IMR-90 (cell line): ENCODE data around the gene DDX10. TPM values are rescaled to one million over a fixed set of nuclear protein-coding genes. Genes with fewer than 3 reads are reported as not detected.

Source experiments
- ATAC-seq: fragments of 200-7000 bp; cut with Tn5 transposase; 2 replicates; pipeline ENCODE4 v1.9.1; 2020; ENCODE audit warnings: low read depth, mild to moderate bottlenecking, moderate library complexity
- BruUV-seq: library from RNA; stranded (reverse); fragments of 400-500 nt; replicated peaks from 2 replicates; lab custom pipeline; 2021; lab: Mats Ljungman, UMichigan
- CTCF ChIA-PET: fragments of 300-600 bp; formaldehyde crosslinking; extraction: SDS; loops from one replicate; lab custom pipeline; 2021; ENCODE audit warnings: antibody characterized with exemption; lab: Yijun Ruan, JAX
- POLR2A ChIA-PET: fragments of 300-600 bp; sonication (Branson Sonifier 250); formaldehyde crosslinking; loops from one replicate; lab custom pipeline; 2022; ENCODE audit warnings: antibody characterized with exemption; ENCODE audit not compliant: unreplicated experiment; lab: Charles Lee
- DNase-seq: peaks from one replicate; pipeline ENCODE4 v3.0.0; 2013
- H2AFZ ChIP-seq: replicated peaks from 2 replicates; pipeline ENCODE3; 2013; ENCODE audit warnings: low read length, mild to moderate bottlenecking; ENCODE audit not compliant: poor library complexity
- H2AK5ac ChIP-seq: 2 replicates; pipeline ENCODE4 v1.6.1; 2013; ENCODE audit warnings: low read depth, low read length, inconsistent platforms
- H2AK9ac ChIP-seq: replicated peaks from 2 replicates; pipeline ENCODE3; 2013; ENCODE audit warnings: mild to moderate bottlenecking, low read depth, low read length, moderate library complexity; ENCODE audit not compliant: poor library complexity
- H2BK120ac ChIP-seq: 2 replicates; pipeline ENCODE4 v1.6.1; 2013; ENCODE audit warnings: low read depth, low read length, inconsistent platforms
- H2BK15ac ChIP-seq: 3 replicates; pipeline ENCODE4 v1.6.1; 2013; ENCODE audit warnings: low read depth, low read length, inconsistent platforms
- H2BK20ac ChIP-seq: 2 replicates; pipeline ENCODE4 v1.6.1; 2013; ENCODE audit warnings: low read depth, mild to moderate bottlenecking, inconsistent platforms, low read length, moderate library complexity
- H2BK5ac ChIP-seq: 2 replicates; pipeline ENCODE4 v1.6.1; 2013; ENCODE audit warnings: mild to moderate bottlenecking, low read depth, low read length, inconsistent platforms; ENCODE audit not compliant: poor library complexity, severe bottlenecking
- H3K14ac ChIP-seq: replicated peaks from 2 replicates; pipeline ENCODE4 v1.6.1; 2013; ENCODE audit warnings: low read depth, low read length, inconsistent platforms
- H3K18ac ChIP-seq: 2 replicates; pipeline ENCODE4 v1.6.1; 2013; ENCODE audit warnings: low read depth, low read length, control low read depth
- H3K23ac ChIP-seq: 2 replicates; pipeline ENCODE4 v1.6.1; 2013; ENCODE audit warnings: low read depth, low read length, inconsistent platforms
- H3K27ac ChIP-seq: 2 replicates; pipeline ENCODE4 v1.5.1; 2013; ENCODE audit warnings: mild to moderate bottlenecking, control low read depth, low read length; ENCODE audit not compliant: insufficient read depth
- H3K27me3 ChIP-seq: 2 replicates; pipeline ENCODE4 v1.6.1; 2013; ENCODE audit warnings: low read length; ENCODE audit not compliant: control insufficient read depth, insufficient read depth
- H3K36me3 ChIP-seq: 2 replicates; pipeline ENCODE4 v1.6.1; 2013; ENCODE audit warnings: low read length, mixed read lengths; ENCODE audit not compliant: control insufficient read depth, insufficient read depth
- H3K4ac ChIP-seq: 2 replicates; pipeline ENCODE4 v1.6.1; 2013; ENCODE audit warnings: low read depth, low read length, inconsistent platforms
- H3K4me1 ChIP-seq: 2 replicates; pipeline ENCODE4 v1.6.1; 2013; ENCODE audit warnings: low read length, mixed read lengths; ENCODE audit not compliant: control insufficient read depth, insufficient read depth
- H3K4me2 ChIP-seq: 2 replicates; pipeline ENCODE4 v1.6.1; 2013; ENCODE audit warnings: low read depth, mild to moderate bottlenecking, control low read depth, low read length, moderate library complexity
- H3K4me3 ChIP-seq: 2 replicates; pipeline ENCODE4 v1.5.1; 2013; ENCODE audit warnings: low read depth, mild to moderate bottlenecking, control low read depth, low read length, moderate library complexity; ENCODE audit not compliant: insufficient read depth
- H3K56ac ChIP-seq: 2 replicates; pipeline ENCODE4 v1.6.1; 2013; ENCODE audit warnings: low read length, inconsistent platforms; ENCODE audit not compliant: insufficient read depth; ENCODE audit errors: extremely low read depth
- H3K79me1 ChIP-seq, 2 experiments: 2 replicates each; pipeline ENCODE4 v1.6.1; 2013; ENCODE audit warnings: low read length in 2 of 2, inconsistent platforms in 1 of 2, low read depth in 1 of 2
- H3K9ac ChIP-seq: 2 replicates; pipeline ENCODE4 v1.6.1; 2013; ENCODE audit warnings: low read depth, low read length, control low read depth
- H3K9me1 ChIP-seq: 2 replicates; pipeline ENCODE4 v1.6.1; 2013; ENCODE audit warnings: low read length, inconsistent platforms; ENCODE audit not compliant: insufficient read depth
- H3K9me3 ChIP-seq: 2 replicates; pipeline ENCODE4 v1.6.1; 2013; ENCODE audit warnings: low read length; ENCODE audit not compliant: control insufficient read depth, insufficient read depth
- H4K20me1 ChIP-seq: 2 replicates; pipeline ENCODE4 v1.6.1; 2013; ENCODE audit warnings: low read length, inconsistent platforms; ENCODE audit not compliant: insufficient read depth
- H4K5ac ChIP-seq: 2 replicates; pipeline ENCODE4 v1.6.1; 2013; ENCODE audit warnings: mild to moderate bottlenecking, low read depth, low read length, control low read depth
- H4K8ac ChIP-seq, 2 experiments: 2 replicates each; pipeline ENCODE4 v1.6.1; 2013; ENCODE audit warnings: low read depth in 2 of 2, low read length in 2 of 2, control low read depth in 1 of 2, inconsistent platforms in 1 of 2
- H4K91ac ChIP-seq: 2 replicates; pipeline ENCODE4 v1.6.1; 2013; ENCODE audit warnings: low read depth, low read length, inconsistent platforms; ENCODE audit not compliant: insufficient read depth
- CEBPB ChIP-seq: IDR thresholded peaks from 2 replicates; pipeline ENCODE4 v1.6.1; 2012; ENCODE audit warnings: low read depth, low read length, improper control_type of control experiment
- WGBS, 2 experiments: methylation state at CpG; one replicate each; pipeline versions ENCODE4 v1.1.5 to v1.1.7; 2013; ENCODE audit warnings: missing lambda C conversion rate in 2 of 2; ENCODE audit not compliant: insufficient read length in 1 of 2; ENCODE audit errors: extremely low coverage in 2 of 2; 5-methylcytosine and 5-hydroxymethylcytosine counted together
- dilution Hi-C: fragments of 300-500 bp; cut with HindIII; formaldehyde crosslinking; loops from one replicate; pipeline ENCODE4 v1.14.3; 2018; ENCODE audit warnings: low sequenced_read_pairs; ENCODE audit not compliant: unreplicated experiment
- in situ Hi-C: fragments of 300-500 bp; cut with MboI; formaldehyde crosslinking; loops from 3 replicates; pipeline ENCODE4 v1.14.3; 2019; ENCODE audit warnings: low sequenced_read_pairs, inconsistent platforms, mixed read lengths
- intact Hi-C: fragments of 100-400 bp; cut with micrococcal nuclease; formaldehyde crosslinking; loops from 2 replicates; pipeline ENCODE4 v1.10.0; 2022
- polyA plus RNA-seq, 3 experiments: library from polyadenylated mRNA; depleted of rRNA; stranded (reverse); fragments of >200 nt; gene quantifications; 2 replicates each; pipeline ENCODE4 v1.2.3, GENCODE V29; 2012; ENCODE audit warnings: low replicate concordance in 1 of 3
- total RNA-seq: library from RNA; depleted of rRNA; stranded (reverse); fragments of >200 nt; gene quantifications from 2 replicates; pipeline ENCODE4 v1.2.3, GENCODE V29; 2012

DDX10 gene
- total and polyA plus RNA-seq, 2 of the 4 experiments (the other 2 are of a cell fraction): 20.0 to 31.9 TPM

DNA sequence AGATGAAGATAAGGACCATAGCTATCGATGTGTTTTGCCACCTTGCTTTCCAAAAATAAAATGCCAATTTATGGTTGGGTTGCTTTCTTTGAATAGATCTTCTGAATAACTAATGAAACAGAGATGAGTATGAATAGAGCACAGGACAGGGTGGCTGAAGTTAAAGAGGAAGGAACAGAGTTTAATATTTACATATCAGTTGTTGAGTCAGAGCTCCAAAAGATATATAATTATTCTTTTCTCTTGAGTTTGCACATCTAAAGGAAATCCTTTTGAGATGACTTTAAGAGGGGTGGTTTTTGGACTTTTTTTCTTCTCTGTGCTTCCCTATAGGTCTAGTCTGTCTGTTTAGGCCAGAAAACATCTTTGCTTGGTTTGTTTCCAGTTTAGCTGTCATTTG lies 115.2 kb downstream of the DDX10 start:
- H4K20me1 ChIP-seq: no peaks in the 10 kb centered on the region
- H4K8ac ChIP-seq: no peak overlapping the region
- no peak overlapping the region for H3K14ac ChIP-seq
- ATAC-seq (peak; percentile 94), DNase-seq (peak; percentile 71)
- H3K4ac ChIP-seq: peak overlapping the region; percentile 30; the same call in 1 of the 2 replicates
- H2AFZ ChIP-seq: no peak overlapping the region
- intact Hi-C loops (no loop called here), in situ Hi-C loops (no loop called here), dilution Hi-C loops (no loop called here)
- H3K23ac ChIP-seq: no peak overlapping the region
- H2BK5ac ChIP-seq: peak overlapping the region; percentile 71
- peak overlapping the region; percentile 70; the same call in 1 of the 2 replicates for H3K4me2 ChIP-seq
- BruUV-seq: no TSS peak
- no peak for TF ChIP-seq CEBPB
- no CpG with 5 or more reads among the region's 1 CpG for WGBS, 2 experiments
- no peak overlapping the region for H3K9ac ChIP-seq
- H3K9me1 ChIP-seq: no peaks in the 10 kb centered on the region
- 0 out of 2 replicates have a peak overlapping the region, but pooled peaks have one; percentile 54 for H2BK20ac ChIP-seq
- no peak overlapping the region for H2BK120ac ChIP-seq
- ChIA-PET POLR2A (no interaction called here), CTCF (no interaction called here)
- no peak overlapping the region for H4K91ac ChIP-seq
- no peak overlapping the region for H2BK15ac ChIP-seq
- H2AK9ac ChIP-seq: no peak overlapping the region
- no peak overlapping the region for H2AK5ac ChIP-seq
- no peak overlapping the region for H3K18ac ChIP-seq
- H3K27ac ChIP-seq: no peak overlapping the region
- H3K4me3 ChIP-seq: no peak overlapping the region
- no peak overlapping the region for H4K5ac ChIP-seq
- peaks cover 2% of the 10 kb centered on the region; the same call in 1 of the 2 replicates for H3K4me1 ChIP-seq
- H3K79me1 ChIP-seq: peaks cover 17 to 21% of the 10 kb centered on the region in 2 experiments
- H3K36me3 ChIP-seq: no peaks in the 10 kb centered on the region
- no peaks in the 10 kb centered on the region; the same call in 1 of the 2 replicates for H3K9me3 ChIP-seq
- no peak overlapping the region for H3K56ac ChIP-seq
- no peaks in the 10 kb centered on the region for H3K27me3 ChIP-seq
